DOHH2 (cell line): Measurements from ENCODE around the gene PZP.

Experiments used
- H3F3A ChIP-seq: fragments of 200-600 bp; sonication (generic), shearing (Covaris generic); 2 replicates; pipeline ENCODE4 v1.6.0; 2016; ENCODE audit warnings: antibody characterized with exemption, mild to moderate bottlenecking; ENCODE audit not compliant: control insufficient read depth, insufficient read depth
- H3K27ac ChIP-seq: fragments of 200-600 bp; sonication (generic); 2 replicates; pipeline ENCODE4 v1.5.1; 2014; ENCODE audit warnings: low read depth, mild to moderate bottlenecking, low read length, moderate library complexity
- H3K27me3 ChIP-seq: fragments of 200-600 bp; sonication (generic); 2 replicates; pipeline ENCODE4 v1.6.1; 2014; ENCODE audit warnings: mild to moderate bottlenecking, low read length, mixed read lengths; ENCODE audit not compliant: control insufficient read depth
- H3K36me3 ChIP-seq: fragments of 200-600 bp; sonication (generic); 2 replicates; pipeline ENCODE4 v1.6.1; 2014; ENCODE audit warnings: mild to moderate bottlenecking, low read length, moderate library complexity, mixed read lengths; ENCODE audit not compliant: control insufficient read depth
- H3K4me1 ChIP-seq: fragments of 200-600 bp; sonication (generic); 2 replicates; pipeline ENCODE4 v1.6.1; 2014; ENCODE audit warnings: mild to moderate bottlenecking, low read length, mixed read lengths; ENCODE audit not compliant: control insufficient read depth
- H3K4me2 ChIP-seq: fragments of 200-600 bp; sonication (generic); 2 replicates; pipeline ENCODE4 v1.6.0; 2014; ENCODE audit warnings: mild to moderate bottlenecking, low read length, moderate library complexity
- H3K4me3 ChIP-seq: fragments of 200-600 bp; sonication (generic); 2 replicates; pipeline ENCODE4 v1.5.1; 2014; ENCODE audit warnings: mild to moderate bottlenecking, low read length, mixed read lengths
- H3K79me2 ChIP-seq: fragments of 200-600 bp; sonication (generic); 2 replicates; pipeline ENCODE4 v1.6.1; 2014; ENCODE audit warnings: mild to moderate bottlenecking, low read length, mixed read lengths; ENCODE audit not compliant: control insufficient read depth
- H3K9me2 ChIP-seq: fragments of 200-600 bp; sonication (generic); replicated peaks from 2 replicates; pipeline ENCODE4 v1.6.1; 2014; ENCODE audit warnings: mild to moderate bottlenecking, low read length, mixed read lengths; ENCODE audit not compliant: control insufficient read depth
- H3K9me3 ChIP-seq: fragments of 200-600 bp; sonication (generic); 2 replicates; pipeline ENCODE4 v1.6.1; 2014; ENCODE audit warnings: antibody characterized with exemption, low read length, mixed read lengths; ENCODE audit not compliant: control insufficient read depth, insufficient read depth
- H4K20me1 ChIP-seq: fragments of 200-600 bp; sonication (generic); 2 replicates; pipeline ENCODE4 v1.6.0; 2014; ENCODE audit warnings: low read depth, mild to moderate bottlenecking, antibody characterized with exemption, low read length, moderate library complexity; ENCODE audit not compliant: control insufficient read depth, insufficient read depth
- CTCF ChIP-seq: fragments of 200-600 bp; sonication (generic); IDR thresholded peaks from one replicate; pipeline ENCODE4 v1.5.1; 2014; ENCODE audit warnings: antibody characterized with exemption, mild to moderate bottlenecking, low read depth, low read length; ENCODE audit not compliant: poor library complexity, severe bottlenecking
- EZH2phosphoT487 ChIP-seq: fragments of 200-600 bp; sonication (generic); IDR thresholded peaks from 2 replicates; pipeline ENCODE4 v1.6.1; 2017; ENCODE audit warnings: borderline replicate concordance, mild to moderate bottlenecking, antibody characterized with exemption, low read length, moderate library complexity, mixed read lengths

The PZP gene

GRCh38 chr12:9147461-9147860 is 60.7 kb downstream of the PZP start:
- H3K4me2 ChIP-seq = no peak overlapping the region
- H4K20me1 ChIP-seq = no peaks in the 10 kb centered on the region
- no peaks in the 10 kb centered on the region for H3K4me1 ChIP-seq
- no peak overlapping the region for H3K27ac ChIP-seq
- no peaks in the 10 kb centered on the region for H3K79me2 ChIP-seq
- no peaks in the 10 kb centered on the region for H3K36me3 ChIP-seq
- H3K9me2 ChIP-seq = no peaks in the 10 kb centered on the region
- peaks cover 3% of the 10 kb centered on the region; the same call in 1 of the 2 replicates for H3K27me3 ChIP-seq
- H3K9me3 ChIP-seq = no peaks in the 10 kb centered on the region
- no peak for TF ChIP-seq EZH2phosphoT487
- TF ChIP-seq CTCF = no peak
- H3K4me3 ChIP-seq = no peak overlapping the region
- H3F3A ChIP-seq = no peaks in the 10 kb centered on the region

GRCh38 chr12:9144730-9145106 is 63.5 kb downstream of the PZP start:
- no peaks in the 10 kb centered on the region for H4K20me1 ChIP-seq
- H3K79me2 ChIP-seq = no peaks in the 10 kb centered on the region
- TF ChIP-seq EZH2phosphoT487 (no peak), CTCF (no peak)
- no peaks in the 10 kb centered on the region for H3K4me1 ChIP-seq
- H3K27me3 ChIP-seq = no peaks in the 10 kb centered on the region
- no peaks in the 10 kb centered on the region for H3K9me3 ChIP-seq
- H3K4me2 ChIP-seq = no peak overlapping the region
- no peak overlapping the region for H3K4me3 ChIP-seq
- no peaks in the 10 kb centered on the region for H3F3A ChIP-seq
- no peaks in the 10 kb centered on the region for H3K9me2 ChIP-seq
- H3K36me3 ChIP-seq = no peaks in the 10 kb centered on the region
- no peak overlapping the region for H3K27ac ChIP-seq

GRCh38 chr12:9143929-9144729 is 64.1 kb downstream of the PZP start:
- H3K9me3 ChIP-seq = no peaks in the 10 kb centered on the region
- H3K4me1 ChIP-seq = no peaks in the 10 kb centered on the region
- H3F3A ChIP-seq = no peaks in the 10 kb centered on the region

More at GRCh38 chr12:9143929-9144729, 64.1 kb downstream of the PZP start:
- Histone ChIP-seq H3K9me2 (no peaks in the 10 kb centered on the region), H3K27ac (no peak overlapping the region), H3K36me3 (no peaks in the 10 kb centered on the region), H4K20me1 (no peaks in the 10 kb centered on the region), H3K27me3 (0 out of 2 replicates have a peak, but pooled peaks cover 3% of the 10 kb centered on the region), H3K4me2 (no peak overlapping the region), H3K79me2 (no peaks in the 10 kb centered on the region), H3K4me3 (no peak overlapping the region)
- TF ChIP-seq CTCF (no peak), EZH2phosphoT487 (no peak)
